AG04449 (cell line): ENCODE results near the gene KRT86.

Source experiments
- CTCF ChIA-PET: fragments of 350-600 bp; formaldehyde crosslinking; extraction: SDS; loops from one replicate; lab custom pipeline; 2021; ENCODE audit warnings: antibody characterized with exemption; lab: Yijun Ruan, JAX
- POLR2A ChIA-PET: fragments of 400-600, 350-600 bp; formaldehyde crosslinking; extraction: SDS; loops from one replicate; lab custom pipeline; 2020; ENCODE audit warnings: antibody characterized with exemption, inconsistent platforms; lab: Yijun Ruan, JAX
- DNase-seq: peaks from one replicate; pipeline ENCODE4 v3.0.0-alpha.2; 2010; ENCODE audit warnings: low read depth, low spot score
- H3K4me3 ChIP-seq: 2 replicates; pipeline ENCODE4 v1.5.1; 2011; ENCODE audit warnings: low read depth, mild to moderate bottlenecking, control low read depth, low read length
- CTCF ChIP-seq: IDR thresholded peaks from one replicate; pipeline ENCODE4 v1.5.1; 2011; ENCODE audit warnings: mild to moderate bottlenecking, moderate library complexity, low read length, control low read depth, inconsistent platforms; ENCODE audit not compliant: insufficient read depth; ENCODE audit errors: missing control alignments

KRT86 gene

GRCh38 chr12:52352951-52353350, 78.5 kb downstream of the KRT86 start:
- no peak overlapping the region for H3K4me3 ChIP-seq
- no peak for DNase-seq
- ChIA-PET CTCF (interaction anchor here (1.1 to 3.5 kb wide), 5 partner anchors 9 to 198 kb away, joined by 3 to 14 read pairs (median 4); no protein-coding TSS in a partner anchor), POLR2A (no interaction called here)
- no peak for TF ChIP-seq CTCF

- no peak overlapping the region for H3K4me3 ChIP-seq
- ChIA-PET POLR2A (no interaction called here), CTCF (interaction anchor here (1.1 to 3.5 kb wide), 4 partner anchors 14 to 198 kb away, joined by 4 to 20 read pairs (median 9); no protein-coding TSS in a partner anchor)
- DNase-seq: no peak
- TF ChIP-seq CTCF: no peak
These were observed 79.3 kb downstream of the KRT86 start for GRCh38 chr12:52353766-52354165.

GRCh38 chr12:52354200-52354599, 79.8 kb downstream of the KRT86 start:
- CTCF ChIA-PET: interaction anchor here (0.6 to 2.3 kb wide), 4 partner anchors 27 to 531 kb away, joined by 3 to 20 read pairs (median 4); no protein-coding TSS in a partner anchor
- POLR2A ChIA-PET: no interaction called here
- no peak overlapping the region for H3K4me3 ChIP-seq
- no peak for DNase-seq
- TF ChIP-seq CTCF: no peak

- CTCF ChIA-PET: interaction anchor here (1.3 to 2.3 kb wide), 2 partner anchors 28 to 524 kb away, joined by 3 to 20 read pairs; no protein-coding TSS in a partner anchor
- DNase-seq: peak; percentile 10
- TF ChIP-seq CTCF: no peak
- no peak overlapping the region for H3K4me3 ChIP-seq
- POLR2A ChIA-PET: no interaction called here
These were observed 80.7 kb downstream of the KRT86 start for GRCh38 chr12:52355176-52355575.

- CTCF ChIA-PET: interaction anchor here (2.3 kb wide), 1 partner anchor 29 kb away, joined by 20 read pairs; no protein-coding TSS in a partner anchor
- POLR2A ChIA-PET: no interaction called here
- no peak for DNase-seq
These were observed 81.8 kb downstream of the KRT86 start for GRCh38 chr12:52356031-52356761.

More at GRCh38 chr12:52356031-52356761, 81.8 kb downstream of the KRT86 start:
- no peak overlapping the region for H3K4me3 ChIP-seq
- no peak for TF ChIP-seq CTCF
